Islet precursor cell (in vitro differentiated cells): ENCODE results near the gene CEACAM20.
"Not testable (repeated sequence)": the region's sequence is repeated elsewhere in the genome, so short reads cannot be mapped to it uniquely, and the experiment has no call there.

Experiments
- DNase-seq: peaks from one replicate; pipeline ENCODE4 v3.0.0-alpha.2; 2018

The CEACAM20 gene

GRCh38 chr19:44468730-44469129 is 60.7 kb downstream of the CEACAM20 start:
- DNase-seq: not testable (repeated sequence)

GRCh38 chr19:44462600-44463286 is 66.7 kb downstream of the CEACAM20 start:
- not testable (repeated sequence) for DNase-seq
